ENCODE measurements around the gene SEPTIN12. TPM values are rescaled to one million over a fixed set of nuclear protein-coding genes. Genes with fewer than 3 reads are reported as not detected.

The SEPTIN12 gene
- total and polyA plus RNA-seq, 2 of the 8 experiments (the other 6 are each of a cell fraction or from before 2014, with no cell fraction given): 0.24 TPM; not detected in 1

DNA sequence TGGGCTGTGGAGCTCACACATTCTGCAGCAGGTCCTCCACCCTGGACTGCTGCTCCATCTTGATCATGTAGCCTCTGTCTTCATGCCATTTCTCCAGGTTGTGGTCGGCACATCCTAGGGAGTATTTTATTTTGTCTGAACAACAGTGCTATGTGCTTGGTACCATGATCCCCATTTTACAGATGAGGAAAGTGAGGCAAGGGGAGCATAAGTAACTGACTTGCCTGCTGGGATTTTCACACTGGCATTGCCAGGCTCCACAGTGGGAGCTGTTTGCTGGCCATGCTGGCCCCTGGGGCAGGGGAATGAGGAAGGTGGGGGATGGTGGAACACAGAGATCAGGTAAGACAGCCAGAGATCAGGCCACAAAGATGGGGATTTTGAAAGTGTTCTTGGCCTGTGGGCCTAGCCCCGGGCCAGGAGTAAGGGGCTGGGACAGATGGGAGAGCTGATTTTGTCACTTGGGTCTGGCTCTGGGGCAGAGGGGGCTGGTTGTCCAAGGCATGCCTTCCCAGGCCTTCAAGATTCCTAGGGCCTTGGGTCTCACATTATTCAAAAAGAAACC lies 11.9 kb downstream of the SEPTIN12 start (continued):
- TF ChIP-seq RFX5 (IDR thresholded peaks at IDR 0.05; ENCODE audit: borderline replicate concordance, low read depth, low read length): no peak
- no peak for TF ChIP-seq RNF2 (IDR thresholded peaks at IDR 0.05; ENCODE audit: borderline replicate concordance, low read depth, low read length, missing control alignments, poor library complexity, severe bottlenecking)
- TF ChIP-seq CHD1 (IDR thresholded peaks at IDR 0.05; ENCODE audit: low read depth, low read length): no peak
- no peak for TF ChIP-seq POU5F1 (IDR thresholded peaks at IDR 0.05; ENCODE audit: low read depth, low read length)
- TF ChIP-seq CHD2 (IDR thresholded peaks at IDR 0.05; ENCODE audit: low read length): no peak
- TF ChIP-seq, protein P1, sequence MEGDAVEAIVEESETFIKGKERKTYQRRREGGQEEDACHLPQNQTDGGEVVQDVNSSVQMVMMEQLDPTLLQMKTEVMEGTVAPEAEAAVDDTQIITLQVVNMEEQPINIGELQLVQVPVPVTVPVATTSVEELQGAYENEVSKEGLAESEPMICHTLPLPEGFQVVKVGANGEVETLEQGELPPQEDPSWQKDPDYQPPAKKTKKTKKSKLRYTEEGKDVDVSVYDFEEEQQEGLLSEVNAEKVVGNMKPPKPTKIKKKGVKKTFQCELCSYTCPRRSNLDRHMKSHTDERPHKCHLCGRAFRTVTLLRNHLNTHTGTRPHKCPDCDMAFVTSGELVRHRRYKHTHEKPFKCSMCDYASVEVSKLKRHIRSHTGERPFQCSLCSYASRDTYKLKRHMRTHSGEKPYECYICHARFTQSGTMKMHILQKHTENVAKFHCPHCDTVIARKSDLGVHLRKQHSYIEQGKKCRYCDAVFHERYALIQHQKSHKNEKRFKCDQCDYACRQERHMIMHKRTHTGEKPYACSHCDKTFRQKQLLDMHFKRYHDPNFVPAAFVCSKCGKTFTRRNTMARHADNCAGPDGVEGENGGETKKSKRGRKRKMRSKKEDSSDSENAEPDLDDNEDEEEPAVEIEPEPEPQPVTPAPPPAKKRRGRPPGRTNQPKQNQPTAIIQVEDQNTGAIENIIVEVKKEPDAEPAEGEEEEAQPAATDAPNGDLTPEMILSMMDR (IDR thresholded peaks at IDR 0.05; ENCODE audit: control extremely low read depth in 1 of 3, insufficient read depth in 1 of 3, low read depth in 1 of 3, low read length in 3 of 3): no peak
- no peak for TF ChIP-seq YY1 (IDR thresholded peaks at IDR 0.05; ENCODE audit: low read depth, low read length)

All from H1 (cell line).